Uterus (tissue), 2 donors: ENCODE measurements around the gene PTPRN2.

Source experiments
- CTCF ChIP-seq, 4 experiments: fragments of 200-600 bp in 2 of 4; fragments of 450-650 bp in 2 of 4; sonication (generic) in 2 of 4; IDR thresholded peaks; one replicate each; pipeline ENCODE4 v1.5.1; 2016 to 2019; ENCODE audit warnings: antibody characterized with exemption in 4 of 4, mild to moderate bottlenecking in 2 of 4, moderate library complexity in 1 of 4
- POLR2A ChIP-seq, 2 donors: fragments of 450-650 bp; IDR thresholded peaks; one replicate each; pipeline ENCODE4 v1.6.1; 2016; ENCODE audit warnings: antibody characterized with exemption in 2 of 2, mild to moderate bottlenecking in 1 of 2, moderate library complexity in 1 of 2

DNA sequence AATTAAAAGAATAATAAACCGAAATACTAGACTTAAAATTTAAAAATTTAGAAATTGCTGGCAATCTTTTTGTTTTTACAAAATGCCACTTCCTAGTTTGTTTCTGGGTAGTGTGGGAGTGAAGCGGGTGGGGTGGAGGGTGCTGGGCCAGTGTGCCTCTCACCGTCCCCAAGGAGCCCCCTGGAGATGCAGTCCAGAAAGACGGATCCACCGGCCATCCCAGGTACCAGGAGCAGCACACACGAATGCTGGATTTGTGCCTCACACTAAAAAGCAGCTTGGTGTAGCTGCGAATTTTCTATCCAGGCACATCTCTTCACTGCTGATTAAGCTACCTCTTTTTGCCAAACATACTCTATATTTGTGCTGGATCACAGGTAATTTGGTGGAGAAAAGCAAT is 632.7 kb downstream of the PTPRN2 start:
- no peak for TF ChIP-seq POLR2A (IDR thresholded peaks at IDR 0.05)
- TF ChIP-seq CTCF (IDR thresholded peaks at IDR 0.05): no peak
